ENCODE measurements around the gene TRAPPC3. TPM values are rescaled to one million over a fixed set of nuclear protein-coding genes. Genes with fewer than 3 reads are reported as not detected.

Gene TRAPPC3
- 100 to 1,000 TPM in 2 of 4 donors, 10 to 100 TPM in 2; 64.6 to 104 (median 91.0) TPM for total RNA-seq

GRCh38 chr1:36149237-36149972 lies at the start of gene TRAPPC3:
Gene TRAPPC3 (minus strand): TSS chr1:36149486. CDS start chr1:36149378, 108 bp downstream.
- no peak for TF ChIP-seq CTCF (IDR thresholded peaks at IDR 0.05; ENCODE audit: low read depth)

GRCh38 chr1:36198641-36199040 lies 49.4 kb upstream of the TRAPPC3 start:
- no peak for TF ChIP-seq CTCF (IDR thresholded peaks at IDR 0.05; ENCODE audit: low read depth)

GRCh38 chr1:36187800-36188593 lies 38.7 kb upstream of the TRAPPC3 start:
- no peak for TF ChIP-seq CTCF (IDR thresholded peaks at IDR 0.05; ENCODE audit: low read depth)

GRCh38 chr1:36183309-36183856 lies 34.1 kb upstream of the TRAPPC3 start:
- TF ChIP-seq CTCF (IDR thresholded peaks at IDR 0.05; ENCODE audit: low read depth), result no peak

- no peak for TF ChIP-seq CTCF (IDR thresholded peaks at IDR 0.05; ENCODE audit: low read depth)
These were observed 33.4 kb upstream of the TRAPPC3 start for GRCh38 chr1:36182734-36183133.

- no peak for TF ChIP-seq CTCF (IDR thresholded peaks at IDR 0.05; ENCODE audit: low read depth)
These were observed 29.9 kb upstream of the TRAPPC3 start for GRCh38 chr1:36179220-36179600.

Measured in subcutaneous adipose tissue (tissue), 4 donors.